ENCODE data around the gene NEK8.

The NEK8 gene

GRCh38 chr17:28744104-28744971 is 15.8 kb downstream of the NEK8 start:
- no peak for DNase-seq
- Histone ChIP-seq H3K27me3 (replicated peaks) (no peaks in the 10 kb centered on the region), H3K4me3 (ENCODE audit: low read depth, low read length) (peak overlapping the region; percentile 85), H3K27ac (peak overlapping the region; percentile 92), H3K36me3 (replicated peaks) (peaks cover 33% of the 10 kb centered on the region)
- TF ChIP-seq CTCF (IDR thresholded peaks at IDR 0.05; ENCODE audit: low read depth, low read length, missing control alignments), result no peak
- in situ Hi-C loops (cut with HindIII; ENCODE audit: low pct_ligation_motif_present, low sequenced_read_pairs), result no loop called here

DNA sequence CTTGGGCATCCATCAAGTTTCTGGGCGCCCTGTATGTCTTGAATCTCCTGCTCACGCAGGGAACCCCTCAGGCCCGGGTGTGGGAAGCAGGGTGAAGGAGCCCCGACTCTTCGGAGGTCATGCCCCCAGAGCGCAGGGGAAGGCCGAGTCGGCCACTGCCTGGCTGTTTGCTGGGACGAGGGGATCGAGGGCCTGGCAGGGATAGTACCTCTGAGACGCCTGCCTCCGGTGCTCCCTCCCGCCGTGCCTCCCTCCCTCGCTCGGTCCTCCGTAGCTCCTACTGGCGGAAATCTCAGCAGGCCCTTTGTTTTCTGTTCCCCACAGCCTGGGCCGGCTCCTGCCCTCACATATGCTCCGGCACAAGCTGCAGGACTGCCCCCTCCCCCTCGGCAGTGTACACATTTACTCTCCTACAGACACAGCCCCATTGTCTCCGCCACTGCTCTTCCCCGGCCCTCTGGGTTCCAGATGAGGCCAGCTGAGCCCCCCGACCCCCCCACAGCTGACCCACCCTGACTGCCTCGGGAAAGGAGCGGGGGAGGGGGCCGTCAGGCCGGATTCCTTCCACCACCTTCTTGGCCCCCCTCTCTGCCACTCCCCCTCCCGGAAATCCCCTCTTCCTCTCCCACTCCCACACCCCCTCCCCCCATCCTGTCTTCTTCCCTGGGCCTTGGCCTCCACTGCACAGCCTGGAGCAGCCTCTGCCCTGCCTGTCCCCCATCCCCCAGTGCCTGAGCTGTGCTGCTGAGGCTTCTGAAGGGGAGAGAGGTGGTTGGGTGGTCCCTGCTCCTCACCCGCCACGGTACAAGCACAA is 16.6 kb downstream of the NEK8 start:
- peaks cover 40% of the 10 kb centered on the region for H3K36me3 ChIP-seq (replicated peaks)
- TF ChIP-seq CTCF (IDR thresholded peaks at IDR 0.05; ENCODE audit: low read depth, low read length, missing control alignments), result no peak

GRCh38 chr17:28745786-28746411 is 17.3 kb downstream of the NEK8 start:
- H3K27me3 ChIP-seq (replicated peaks), result no peaks in the 10 kb centered on the region
- no peak for TF ChIP-seq CTCF (IDR thresholded peaks at IDR 0.05; ENCODE audit: low read depth, low read length, missing control alignments)
- H3K36me3 ChIP-seq (replicated peaks), result peaks cover 47% of the 10 kb centered on the region
- in situ Hi-C loops (cut with HindIII; ENCODE audit: low pct_ligation_motif_present, low sequenced_read_pairs), result no loop called here
- no peak overlapping the region for H3K27ac ChIP-seq
- DNase-seq, result no peak
- H3K4me3 ChIP-seq (ENCODE audit: low read depth, low read length), result peak overlapping the region; percentile 85

More for the DNA sequence above, 16.6 kb downstream of the NEK8 start:
- peak overlapping the region; percentile 92 for H3K27ac ChIP-seq
- H3K27me3 ChIP-seq (replicated peaks), result no peaks in the 10 kb centered on the region
- H3K4me3 ChIP-seq (ENCODE audit: low read depth, low read length), result peak overlapping the region; percentile 85
- DNase-seq, result no peak
- in situ Hi-C loops (cut with HindIII; ENCODE audit: low pct_ligation_motif_present, low sequenced_read_pairs), result no loop called here

GRCh38 chr17:28746611-28747050 is 18.0 kb downstream of the NEK8 start:
- H3K27ac ChIP-seq, result no peak overlapping the region
- no peak overlapping the region for H3K4me3 ChIP-seq (ENCODE audit: low read depth, low read length)
- no peak for DNase-seq
- H3K36me3 ChIP-seq (replicated peaks), result peaks cover 52% of the 10 kb centered on the region
- in situ Hi-C loops (cut with HindIII; ENCODE audit: low pct_ligation_motif_present, low sequenced_read_pairs), result no loop called here
- H3K27me3 ChIP-seq (replicated peaks), result no peaks in the 10 kb centered on the region
- TF ChIP-seq CTCF (IDR thresholded peaks at IDR 0.05; ENCODE audit: low read depth, low read length, missing control alignments), result no peak

GRCh38 chr17:28747051-28747691 is 18.6 kb downstream of the NEK8 start:
- H3K27me3 ChIP-seq (replicated peaks), result no peaks in the 10 kb centered on the region
- no peak for TF ChIP-seq CTCF (IDR thresholded peaks at IDR 0.05; ENCODE audit: low read depth, low read length, missing control alignments)
- in situ Hi-C loops (cut with HindIII; ENCODE audit: low pct_ligation_motif_present, low sequenced_read_pairs), result no loop called here
- H3K27ac ChIP-seq, result no peak overlapping the region
- DNase-seq, result no peak
- H3K36me3 ChIP-seq (replicated peaks), result peaks cover 55% of the 10 kb centered on the region
- no peak overlapping the region for H3K4me3 ChIP-seq (ENCODE audit: low read depth, low read length)

Measured in brain microvascular endothelial cell (primary cell).